ENCODE measurements around the gene CTDNEP1. TPM values are rescaled to one million over a fixed set of nuclear protein-coding genes. Genes with fewer than 3 reads are reported as not detected.

Gene CTDNEP1
- total and polyA plus RNA-seq, 2 of the 4 experiments (the other 2 are of a cell fraction), result 23.8 to 132 TPM

- Histone ChIP-seq H3K9ac (ENCODE audit: low read depth, low read length) (no peak overlapping the region), H2BK20ac (ENCODE audit: low read depth, low read length) (no peak overlapping the region), H2AK9ac (replicated peaks; ENCODE audit: low read depth, low read length, poor library complexity) (no peak overlapping the region), H2BK5ac (ENCODE audit: low read depth, low read length, poor library complexity, severe bottlenecking) (no peak overlapping the region), H2AK5ac (ENCODE audit: low read depth, low read length) (no peak overlapping the region), H4K91ac (ENCODE audit: insufficient read depth, low read depth, low read length) (no peak overlapping the region), H3K4me1 (ENCODE audit: control insufficient read depth, insufficient read depth, low read length) (peaks cover 3% of the 10 kb centered on the region), H3K23ac (ENCODE audit: low read depth, low read length) (no peak overlapping the region), H4K5ac (ENCODE audit: low read depth, low read length) (no peak overlapping the region), H3K36me3 (ENCODE audit: control insufficient read depth, insufficient read depth, low read length) (no peaks in the 10 kb centered on the region), H3K4me3 (ENCODE audit: insufficient read depth, low read depth, low read length) (no peak overlapping the region), H4K20me1 (ENCODE audit: insufficient read depth, low read length) (0 out of 2 replicates have a peak, but pooled peaks cover 3% of the 10 kb centered on the region), H3K27ac (ENCODE audit: insufficient read depth, low read length) (no peak overlapping the region), H3K14ac (replicated peaks; ENCODE audit: low read depth, low read length) (no peak overlapping the region), H3K9me1 (ENCODE audit: insufficient read depth, low read length) (no peaks in the 10 kb centered on the region; the same call in 1 of the 2 replicates), H3K56ac (ENCODE audit: extremely low read depth, insufficient read depth, low read length) (no peak overlapping the region), H3K18ac (ENCODE audit: low read depth, low read length) (no peak overlapping the region), H4K8ac (ENCODE audit: low read depth in 2 of 2, low read length in 2 of 2) (no peak overlapping the region), H3K79me1 (ENCODE audit: low read depth in 1 of 2, low read length in 2 of 2) (no peaks in the 10 kb centered on the region), H3K9me3 (ENCODE audit: control insufficient read depth, insufficient read depth, low read length) (no peaks in the 10 kb centered on the region; the same call in 1 of the 2 replicates), H3K4ac (ENCODE audit: low read depth, low read length) (no peak overlapping the region), H2BK15ac (ENCODE audit: low read depth, low read length) (no peak overlapping the region), H2AFZ (replicated peaks; ENCODE audit: low read length, poor library complexity) (no peak overlapping the region), H3K4me2 (ENCODE audit: low read depth, low read length) (no peak overlapping the region), H3K27me3 (ENCODE audit: control insufficient read depth, insufficient read depth, low read length) (peaks cover 80% of the 10 kb centered on the region), H2BK120ac (ENCODE audit: low read depth, low read length) (no peak overlapping the region)
- intact Hi-C loops (cut with micrococcal nuclease), result no loop called here
- DNase-seq (no peak), ATAC-seq (ENCODE audit: low read depth) (no peak)
- CTCF ChIA-PET, result no interaction called here
- POLR2A ChIA-PET (ENCODE audit: unreplicated experiment), result no interaction called here
- TF ChIP-seq POLR2A (IDR thresholded peaks at IDR 0.05; ENCODE audit: low read depth, low read length) (no peak), FOS (IDR thresholded peaks at IDR 0.05; ENCODE audit: low read depth, low read length) (no peak), MXI1 (IDR thresholded peaks at IDR 0.05; ENCODE audit: borderline replicate concordance, low read depth, low read length) (no peak), SMC3 (IDR thresholded peaks at IDR 0.05; ENCODE audit: low read depth, low read length) (no peak)
- in situ Hi-C loops (cut with MboI; ENCODE audit: low sequenced_read_pairs), result no loop called here
- WGBS, 2 experiments (ENCODE audit: extremely low coverage in 2 of 2, insufficient read length in 1 of 2), result 80% methylated on average over 1 of the region's 19 CpGs; no CpG with 5 or more reads in 1 of the 2 experiments
- dilution Hi-C loops (cut with HindIII; ENCODE audit: low sequenced_read_pairs, unreplicated experiment), result no loop called here
- BruUV-seq (replicated peaks), result no TSS peak
Observed at GRCh38 chr17:7290166-7290565, 38.6 kb upstream of the CTDNEP1 start.
